ENCODE measurements around the gene STAC3. TPM values are rescaled to one million over a fixed set of nuclear protein-coding genes. Genes with fewer than 3 reads are reported as not detected.
A peak's percentile ranks its signal among the peaks of the same experiment; 100 is the strongest.

STAC3 gene
- total and polyA plus RNA-seq, 8 donors, result 2.9 to 5.1 (median 3.4) TPM

GRCh38 chr12:57254506-57255280, 3.7 kb upstream of the STAC3 start:
- ATAC-seq, result no peak
- peaks cover 0 to 66% of the 10 kb centered on the region in 2 donors for H3K36me3 ChIP-seq
- H3K27me3 ChIP-seq, result no peaks in the 10 kb centered on the region
- no peak for DNase-seq
- no peak overlapping the region for H3K27ac ChIP-seq
- no peak overlapping the region for H3K4me3 ChIP-seq
- H3K9me3 ChIP-seq, result no peaks in the 10 kb centered on the region
- TF ChIP-seq CTCF (IDR thresholded peaks at IDR 0.05), result no peak
- intact Hi-C loops (cut with DNase I), result no loop called here
- no peaks in the 10 kb centered on the region for H3K4me1 ChIP-seq

- Histone ChIP-seq H3K4me1 (peaks cover 0 to 6% of the 10 kb centered on the region in 2 donors), H3K36me3 (peaks cover 0 to 25% of the 10 kb centered on the region in 2 donors), H3K9me3 (no peaks in the 10 kb centered on the region), H3K27me3 (no peaks in the 10 kb centered on the region), H3K27ac (no peak overlapping the region), H3K4me3 (no peak overlapping the region)
- no peak for DNase-seq
- intact Hi-C loops (cut with DNase I), result no loop called here
- TF ChIP-seq CTCF (IDR thresholded peaks at IDR 0.05), result no peak
- ATAC-seq, result no peak
These were observed 446 bp downstream of the STAC3 start for GRCh38 chr12:57250541-57250940.

GRCh38 chr12:57248934-57249742, 1.8 kb downstream of the STAC3 start:
- Histone ChIP-seq H3K4me1 (peaks cover 0 to 7% of the 10 kb centered on the region in 2 donors), H3K36me3 (peaks cover 0 to 11% of the 10 kb centered on the region in 2 donors), H3K27ac (peak overlapping the region in 1 of 2 donors; percentile 18), H3K4me3 (peak overlapping the region in 1 of 2 donors; percentile 16), H3K9me3 (no peaks in the 10 kb centered on the region), H3K27me3 (peaks cover 0 to 10% of the 10 kb centered on the region in 2 donors)
- no peak for TF ChIP-seq CTCF (IDR thresholded peaks at IDR 0.05)
- peak; percentile 38 for ATAC-seq
- no peak for DNase-seq
- intact Hi-C loops (cut with DNase I), result no loop called here

GRCh38 chr12:57247041-57247440, 3.9 kb downstream of the STAC3 start:
- Histone ChIP-seq H3K4me1 (peaks cover 10 to 28% of the 10 kb centered on the region in 2 donors), H3K36me3 (no peaks in the 10 kb centered on the region), H3K27me3 (peaks cover 12 to 31% of the 10 kb centered on the region in 2 donors), H3K9me3 (no peaks in the 10 kb centered on the region), H3K4me3 (no peak overlapping the region), H3K27ac (no peak overlapping the region)
- TF ChIP-seq CTCF (IDR thresholded peaks at IDR 0.05), result no peak
- DNase-seq (no peak), ATAC-seq (no peak)
- intact Hi-C loops (cut with DNase I), result no loop called here

- H3K36me3 ChIP-seq, result no peaks in the 10 kb centered on the region
- H3K27ac ChIP-seq, result no peak overlapping the region
- ATAC-seq (no peak), DNase-seq (no peak)
- peaks cover 34 to 58% of the 10 kb centered on the region in 2 donors for H3K27me3 ChIP-seq
- no peak for TF ChIP-seq CTCF (IDR thresholded peaks at IDR 0.05)
- no peak overlapping the region for H3K4me3 ChIP-seq
- H3K4me1 ChIP-seq, result peaks cover 25 to 52% of the 10 kb centered on the region in 2 donors
- intact Hi-C loops (cut with DNase I), result no loop called here
- no peaks in the 10 kb centered on the region for H3K9me3 ChIP-seq
These were observed 6.7 kb downstream of the STAC3 start for GRCh38 chr12:57244312-57244696.

Data from left lung (tissue), 10 donors.